NB4 (cell line): ENCODE results near the gene CLASP2.
"Not testable (repeated sequence)": the region's sequence is repeated elsewhere in the genome, so short reads cannot be mapped to it uniquely, and the experiment has no call there.

Experiments used
- DNase-seq: peaks from one replicate; pipeline ENCODE4 v3.0.0; 2010; ENCODE audit warnings: low read depth
- H3K4me3 ChIP-seq: one replicate; pipeline ENCODE4 v1.5.1; 2011; ENCODE audit warnings: mild to moderate bottlenecking, low read depth, low read length, moderate library complexity
- CTCF ChIP-seq: IDR thresholded peaks from one replicate; pipeline ENCODE4 v1.5.1; 2012; ENCODE audit warnings: low read depth, low read length
- MAX ChIP-seq: IDR thresholded peaks from 2 replicates; pipeline ENCODE4 v1.6.1; 2011; ENCODE audit warnings: low read depth, low read length
- MYC ChIP-seq: IDR thresholded peaks from 2 replicates; pipeline ENCODE4 v1.6.1; 2011; ENCODE audit warnings: low read depth, low read length
- POLR2A ChIP-seq: IDR thresholded peaks from 2 replicates; pipeline ENCODE4 v1.6.1; 2011; ENCODE audit warnings: mild to moderate bottlenecking; ENCODE audit not compliant: insufficient read length; ENCODE audit errors: extremely low read depth

The CLASP2 gene

GRCh38 chr3:33474896-33475295 lies 243.2 kb downstream of the CLASP2 start:
- no peak overlapping the region for H3K4me3 ChIP-seq
- TF ChIP-seq POLR2A (no peak), MYC (no peak), CTCF (no peak), MAX (no peak)
- no peak for DNase-seq

GRCh38 chr3:33473813-33474212 lies 244.2 kb downstream of the CLASP2 start:
- no peak overlapping the region for H3K4me3 ChIP-seq
- DNase-seq: no peak
- TF ChIP-seq MAX (no peak), MYC (no peak), POLR2A (no peak), CTCF (no peak)

GRCh38 chr3:33467786-33468185 lies 250.3 kb downstream of the CLASP2 start:
- no peak for DNase-seq
- no peak for TF ChIP-seq MYC
- H3K4me3 ChIP-seq: no peak overlapping the region

GRCh38 chr3:33461097-33461496 lies 257.0 kb downstream of the CLASP2 start:
- H3K4me3 ChIP-seq: no peak overlapping the region
- DNase-seq: no peak
- TF ChIP-seq CTCF (no peak), MAX (no peak), POLR2A (no peak), MYC (no peak)

- not testable (repeated sequence) for H3K4me3 ChIP-seq
Measured at GRCh38 chr3:33459577-33459976, 258.5 kb downstream of the CLASP2 start.

GRCh38 chr3:33458446-33458845 lies 259.6 kb downstream of the CLASP2 start:
- TF ChIP-seq POLR2A (no peak), CTCF (no peak), MYC (no peak), MAX (no peak)
- DNase-seq: no peak
- H3K4me3 ChIP-seq: no peak overlapping the region

More at GRCh38 chr3:33459577-33459976, 258.5 kb downstream of the CLASP2 start:
- DNase-seq: not testable (repeated sequence)

- H3K4me3 ChIP-seq: no peak overlapping the region
- TF ChIP-seq POLR2A (no peak), MAX (no peak), CTCF (no peak)
- DNase-seq: no peak
Measured at GRCh38 chr3:33456756-33457155, 261.3 kb downstream of the CLASP2 start.
